Erythroblast (primary cell): ENCODE data around the gene AGAP2.

ENCODE experiments used
- GATA1 ChIP-seq: IDR thresholded peaks from 2 replicates; pipeline ENCODE4 v1.6.1; 2011; ENCODE audit warnings: low read depth, mild to moderate bottlenecking, control low read depth, low read length, moderate library complexity
- POLR2A ChIP-seq: IDR thresholded peaks from 2 replicates; pipeline ENCODE4 v1.6.1; 2011; ENCODE audit warnings: mild to moderate bottlenecking, low read length

GRCh38 chr12:57718641-57719528, 19.7 kb downstream of the AGAP2 start:
- TF ChIP-seq POLR2A (no peak), GATA1 (no peak)
